GM12892 (cell line): Measurements from ENCODE around the gene PYY.

Experiments used
- POLR2A ChIP-seq: IDR thresholded peaks from 2 replicates; pipeline ENCODE4 v1.6.1; 2011; ENCODE audit warnings: low read depth, low read length, control low read depth
- POLR2AphosphoS5 ChIP-seq: IDR thresholded peaks from 2 replicates; pipeline ENCODE4 v1.6.1; 2011; ENCODE audit warnings: low read depth, low read length, control low read depth

DNA sequence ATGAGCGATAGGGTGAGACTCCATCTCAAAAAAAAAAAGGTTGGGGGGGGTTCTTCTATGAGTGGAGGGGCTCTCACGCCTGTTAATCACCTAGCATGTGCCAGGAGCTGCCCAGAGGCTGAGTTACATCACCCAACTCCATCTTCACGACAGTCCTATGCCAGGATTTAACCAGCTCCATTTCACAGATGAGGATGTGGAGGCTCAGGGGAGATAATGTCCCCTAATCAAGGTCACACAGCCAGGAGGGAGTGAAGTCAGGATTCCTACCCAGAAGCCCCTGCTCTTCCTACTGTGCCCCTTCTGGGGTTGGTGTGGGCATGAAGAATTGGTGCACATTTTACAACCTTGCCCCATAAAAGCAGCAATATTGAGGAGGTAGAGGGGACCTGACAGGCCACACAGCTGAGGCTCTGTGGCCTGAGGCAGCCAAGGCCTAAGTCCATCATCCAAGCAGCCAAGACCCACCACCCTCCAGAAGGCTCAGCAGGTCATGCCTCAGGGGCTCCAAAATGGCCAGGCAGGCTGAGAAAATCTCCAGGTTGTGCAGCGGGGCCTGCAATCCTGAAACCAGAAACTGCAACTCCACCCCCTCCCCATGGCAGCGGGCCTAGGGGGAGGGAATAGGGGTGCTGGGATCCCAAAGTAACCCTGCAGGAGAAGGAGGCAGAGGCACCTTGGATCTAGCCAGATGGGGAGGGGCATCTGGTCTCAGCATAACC is 18.4 kb downstream of the PYY start:
- TF ChIP-seq POLR2A (no peak), POLR2AphosphoS5 (no peak)
